Naive thymus-derived CD4-positive, alpha-beta T cell (primary cell): ENCODE measurements around the gene UBXN6. TPM values are rescaled to one million over a fixed set of nuclear protein-coding genes. Genes with fewer than 3 reads are reported as not detected.

Experiments
- ATAC-seq: fragments of 150-1000 bp; cut with Tn5 transposase; 2 replicates; pipeline ENCODE4 v1.10.0; 2021; ENCODE audit warnings: mild to moderate bottlenecking, moderate library complexity
- CTCF ChIA-PET: fragments of 350-600 bp; sonication (Branson Sonifier 250); formaldehyde crosslinking; loops from one replicate; lab custom pipeline; 2021; ENCODE audit warnings: antibody characterized with exemption; lab: Charles Lee
- POLR2A ChIA-PET: fragments of 350-600 bp; sonication (Branson Sonifier 250); formaldehyde crosslinking; loops from one replicate; lab custom pipeline; 2021; ENCODE audit warnings: antibody characterized with exemption, inconsistent platforms; lab: Charles Lee
- DNase-seq, 9 donors: peaks; one replicate each; pipeline versions ENCODE4 v3.0.0 to v3.0.0-alpha.2; 2020 to 2022; ENCODE audit warnings: mixed read lengths in 1 of 9
- H3K27ac ChIP-seq: one replicate; pipeline ENCODE4 v1.7.0; 2013; ENCODE audit warnings: mild to moderate bottlenecking, low read depth, low read length, moderate library complexity
- H3K27me3 ChIP-seq, 2 donors: one replicate each; pipeline ENCODE4 v1.7.0; 2013; ENCODE audit warnings: low read length in 2 of 2, mild to moderate bottlenecking in 2 of 2, moderate library complexity in 2 of 2; ENCODE audit not compliant: control insufficient read depth in 2 of 2, insufficient read depth in 2 of 2
- H3K36me3 ChIP-seq, 3 experiments: 1 replicate in 2 of 3; 2 replicates in 1 of 3; pipeline ENCODE4 v1.7.0; 2013; ENCODE audit warnings: low read length in 3 of 3, mild to moderate bottlenecking in 3 of 3, moderate library complexity in 1 of 3; ENCODE audit not compliant: insufficient read depth in 3 of 3, control insufficient read depth in 2 of 3
- H3K4me1 ChIP-seq, 2 donors: one replicate each; pipeline ENCODE4 v1.7.0; 2013; ENCODE audit warnings: low read length in 2 of 2, mild to moderate bottlenecking in 2 of 2, moderate library complexity in 1 of 2; ENCODE audit not compliant: control insufficient read depth in 2 of 2, insufficient read depth in 2 of 2
- H3K4me3 ChIP-seq: 2 replicates; pipeline ENCODE4 v1.7.0; 2013; ENCODE audit warnings: mild to moderate bottlenecking, low read length
- H3K9me3 ChIP-seq, 3 experiments: 1 replicate in 2 of 3; 2 replicates in 1 of 3; pipeline ENCODE4 v1.7.0; 2013; ENCODE audit warnings: low read length in 3 of 3; ENCODE audit not compliant: control insufficient read depth in 2 of 3
- H3K27ac Mint-ChIP-seq, 9 donors: one replicate each; pipeline ENCODE4 v1.8.0; 2020 to 2022; ENCODE audit warnings: mixed read lengths in 9 of 9, mild to moderate bottlenecking in 8 of 9, moderate library complexity in 5 of 9, inconsistent platforms in 2 of 9
- H3K27me3 Mint-ChIP-seq, 5 donors: one replicate each; pipeline ENCODE4 v1.8.0; 2021 to 2022; ENCODE audit warnings: mixed read lengths in 5 of 5, mild to moderate bottlenecking in 1 of 5
- H3K36me3 Mint-ChIP-seq, 5 donors: one replicate each; pipeline ENCODE4 v1.8.0; 2020 to 2022; ENCODE audit warnings: mixed read lengths in 5 of 5, mild to moderate bottlenecking in 3 of 5, inconsistent platforms in 1 of 5
- H3K4me1 Mint-ChIP-seq, 7 donors: one replicate each; pipeline ENCODE4 v1.8.0; 2020 to 2022; ENCODE audit warnings: mixed read lengths in 7 of 7, mild to moderate bottlenecking in 3 of 7, inconsistent platforms in 1 of 7
- H3K4me3 Mint-ChIP-seq, 10 donors: one replicate each; pipeline ENCODE4 v1.8.0; 2020 to 2022; ENCODE audit warnings: mild to moderate bottlenecking in 10 of 10, mixed read lengths in 10 of 10, moderate library complexity in 6 of 10, inconsistent platforms in 2 of 10
- H3K9me3 Mint-ChIP-seq, 11 donors: one replicate each; pipeline ENCODE4 v1.8.0; 2020 to 2022; ENCODE audit warnings: mixed read lengths in 11 of 11, mild to moderate bottlenecking in 4 of 11, inconsistent platforms in 1 of 11, moderate library complexity in 1 of 11
- intact Hi-C, 2 donors: fragments of 100-400 bp; cut with micrococcal nuclease; formaldehyde crosslinking; loops; one replicate each; pipeline ENCODE4 v1.15.1; 2023
- microRNA-seq: library from miRNA; unstranded; fragments of <30 nt; microRNA quantifications from one replicate; pipeline ENCODE4 v1.2.0, GENCODE V29; 2022; ENCODE audit warnings: borderline microRNAs expressed
- polyA plus RNA-seq, 2 donors: library from polyadenylated mRNA; unstranded; fragments of 300-500 nt; fragmentation: Illumina TruSeq; gene quantifications; one replicate each; pipeline ENCODE4 v1.2.3, GENCODE V29; 2021
- total RNA-seq, 6 experiments: library from RNA in 5 of 6; stranded (reverse) in 5 of 6; gene quantifications; 1 replicate in 5 of 6; 2 replicates in 1 of 6; pipeline ENCODE4 v1.2.3 and lab custom pipeline; 2021 to 2026

UBXN6 gene
- total and polyA plus RNA-seq, 7 experiments from 2014 or later, result 5.4 to 68.6 (median 50.3) TPM

- H3K27ac Mint-ChIP-seq, result peak overlapping the region in 3 of 9 donors; percentile 6 to 75 (median 43)
- CTCF ChIA-PET, result interaction anchor here (0.7 kb wide), 1 partner anchor 27 kb away, joined by 3 read pairs; no protein-coding TSS in a partner anchor
- intact Hi-C loops, result no loop called here
These were observed 60.4 kb downstream of the UBXN6 start for GRCh38 chr19:4396949-4397783.

More at GRCh38 chr19:4396949-4397783, 60.4 kb downstream of the UBXN6 start:
- Histone ChIP-seq H3K4me1 (peaks cover 28 to 29% of the 10 kb centered on the region in 2 donors), H3K36me3 (peaks cover 0 to 25% (median 3%) of the 10 kb centered on the region in 3 experiments), H3K4me3 (no peak overlapping the region), H3K9me3 (no peaks in the 10 kb centered on the region), H3K27ac (no peak overlapping the region), H3K27me3 (no peaks in the 10 kb centered on the region)
- no peaks in the 10 kb centered on the region for H3K27me3 Mint-ChIP-seq
- H3K36me3 Mint-ChIP-seq, result peaks cover 0 to 16% (median 5%) of the 10 kb centered on the region in 5 donors
- POLR2A ChIA-PET, result no interaction called here
- H3K9me3 Mint-ChIP-seq, result peaks cover 0 to 1% (median 0%) of the 10 kb centered on the region in 11 donors
- ATAC-seq (no peak), DNase-seq (no peak)
- H3K4me3 Mint-ChIP-seq, result peak overlapping the region in 8 of 10 donors; percentile 3 to 64 (median 32)
- H3K4me1 Mint-ChIP-seq, result peaks cover 35 to 87% (median 66%) of the 10 kb centered on the region in 7 donors

Small RNA genes lying within 50 kb of the gene (microRNA-seq; reads per million reads assigned to microRNA genes)
- 2.1 reads per million for gene MIR4746

Other genes with a start within 250 kb of the UBXN6 start
- 1 to 10 TPM in 1 of 5 experiments, under 1 TPM in 1, not detected in 3; 0.44 to 8.8 TPM for gene EBI3, start 228.3 kb downstream of the UBXN6 start, total RNA-seq
- gene EBI3, start 228.3 kb downstream of the UBXN6 start, polyA plus RNA-seq, result not detected
- 10 to 100 TPM; 28.5 to 42.1 (median 31.9) TPM for gene YJU2, start 210.7 kb downstream of the UBXN6 start, total RNA-seq
- 10 to 100 TPM; 24.4 to 44.7 TPM for gene YJU2, start 210.7 kb downstream of the UBXN6 start, polyA plus RNA-seq
- gene SHD, start 178.5 kb downstream of the UBXN6 start, total RNA-seq, result 1 to 10 TPM in 1 of 5 experiments, not detected in 4; 2.3 TPM
- gene SHD, start 178.5 kb downstream of the UBXN6 start, polyA plus RNA-seq, result not detected
- gene TMIGD2, start 155.4 kb downstream of the UBXN6 start, total RNA-seq, result 10 to 100 TPM; 22.3 to 50.5 (median 40.0) TPM
- 100 to 1,000 TPM in 1 of 2 donors, 10 to 100 TPM in 1; 99.4 to 107 TPM for gene TMIGD2, start 155.4 kb downstream of the UBXN6 start, polyA plus RNA-seq
- gene FSD1, start 153.2 kb downstream of the UBXN6 start, total RNA-seq, result 10 to 100 TPM in 1 of 5 experiments, 1 to 10 TPM in 4; 1.8 to 18.9 (median 3.4) TPM
- gene FSD1, start 153.2 kb downstream of the UBXN6 start, polyA plus RNA-seq, result 1 to 10 TPM in 1 of 2 donors, under 1 TPM in 1; 0.95 to 2.0 TPM
- gene STAP2, start 119.0 kb downstream of the UBXN6 start, total RNA-seq, result 10 to 100 TPM in 1 of 5 experiments, 1 to 10 TPM in 4; 2.6 to 11.8 (median 4.5) TPM
- 1 to 10 TPM; 2.4 to 4.9 TPM for gene STAP2, start 119.0 kb downstream of the UBXN6 start, polyA plus RNA-seq
- gene MPND, start 114.2 kb downstream of the UBXN6 start, total RNA-seq, result 10 to 100 TPM in 4 of 5 experiments, 1 to 10 TPM in 1; 9.5 to 24.4 (median 20.0) TPM
- gene MPND, start 114.2 kb downstream of the UBXN6 start, polyA plus RNA-seq, result 1 to 10 TPM; 4.0 to 6.7 TPM
- 10 to 100 TPM; 37.1 to 77.0 (median 38.6) TPM for gene SH3GL1, start 57.2 kb downstream of the UBXN6 start, total RNA-seq
- gene SH3GL1, start 57.2 kb downstream of the UBXN6 start, polyA plus RNA-seq, result 10 to 100 TPM; 11.9 to 22.8 TPM
- gene CHAF1A, start 55.2 kb downstream of the UBXN6 start, total RNA-seq, result 10 to 100 TPM; 10.1 to 71.2 (median 14.1) TPM
- gene CHAF1A, start 55.2 kb downstream of the UBXN6 start, polyA plus RNA-seq, result 1 to 10 TPM; 3.2 to 5.5 TPM
- 10 to 100 TPM; 25.9 to 64.6 (median 34.6) TPM for gene HDGFL2, start 14.5 kb upstream of the UBXN6 start, total RNA-seq
- gene HDGFL2, start 14.5 kb upstream of the UBXN6 start, polyA plus RNA-seq, result 10 to 100 TPM; 14.0 to 31.5 TPM
- under 1 TPM in 3 of 5 experiments, not detected in 2; 0.11 to 0.24 (median 0.16) TPM for gene PLIN4, start 60.7 kb upstream of the UBXN6 start, total RNA-seq
- gene PLIN4, start 60.7 kb upstream of the UBXN6 start, polyA plus RNA-seq, result under 1 TPM; 0.08 to 0.11 TPM
- gene PLIN5, start 77.4 kb upstream of the UBXN6 start, total RNA-seq, result 1 to 10 TPM in 3 of 5 experiments, under 1 TPM in 1, not detected in 1; 0.24 to 1.9 (median 1.8) TPM
- under 1 TPM; 0.34 to 0.55 TPM for gene PLIN5, start 77.4 kb upstream of the UBXN6 start, polyA plus RNA-seq
- gene LRG1, start 82.2 kb upstream of the UBXN6 start, total RNA-seq, result 1 to 10 TPM in 1 of 5 experiments, under 1 TPM in 2, not detected in 2; 0.34 to 1.6 (median 0.66) TPM
- gene LRG1, start 82.2 kb upstream of the UBXN6 start, polyA plus RNA-seq, result under 1 TPM in 1 of 2 donors, not detected in 1; 0.06 TPM
- gene SEMA6B, start 101.9 kb upstream of the UBXN6 start, total RNA-seq, result 1 to 10 TPM in 3 of 5 experiments, under 1 TPM in 2; 0.22 to 2.4 (median 2.1) TPM
- not detected for gene SEMA6B, start 101.9 kb upstream of the UBXN6 start, polyA plus RNA-seq
- gene TNFAIP8L1, start 181.7 kb upstream of the UBXN6 start, total RNA-seq, result 10 to 100 TPM; 11.2 to 22.4 (median 20.6) TPM
- gene TNFAIP8L1, start 181.7 kb upstream of the UBXN6 start, polyA plus RNA-seq, result 10 to 100 TPM in 1 of 2 donors, 1 to 10 TPM in 1; 8.0 to 20.5 TPM
- 10 to 100 TPM; 28.1 to 81.0 (median 32.1) TPM for gene MYDGF, start 212.5 kb upstream of the UBXN6 start, total RNA-seq
- 100 to 1,000 TPM; 101 to 105 TPM for gene MYDGF, start 212.5 kb upstream of the UBXN6 start, polyA plus RNA-seq